SU-DHL-6 (cell line): ENCODE data around the gene DIS3L2.

Experiments
- H2AFZ ChIP-seq: fragments of 200-600 bp; sonication (generic); 2 replicates; pipeline ENCODE4 v1.6.1; 2014; ENCODE audit warnings: low read depth, mild to moderate bottlenecking, moderate library complexity, mixed read lengths, antibody characterized with exemption, low read length; ENCODE audit not compliant: severe bottlenecking
- H3F3A ChIP-seq: fragments of 200-600 bp; shearing (Covaris generic); 2 replicates; pipeline ENCODE4 v1.6.0; 2016; ENCODE audit warnings: antibody characterized with exemption, mild to moderate bottlenecking; ENCODE audit not compliant: insufficient read depth
- H3K27ac ChIP-seq: fragments of 200-600 bp; sonication (generic); 2 replicates; pipeline ENCODE4 v1.5.1; 2016; ENCODE audit warnings: low read depth, mild to moderate bottlenecking, low read length, moderate library complexity, mixed read lengths
- H3K27me3 ChIP-seq: fragments of 200-600 bp; sonication (generic), shearing (Covaris generic); 2 replicates; pipeline ENCODE4 v1.6.0; 2014; ENCODE audit warnings: mild to moderate bottlenecking, low read length
- H3K36me3 ChIP-seq: fragments of 200-600 bp; sonication (generic); 2 replicates; pipeline ENCODE4 v1.6.1; 2014; ENCODE audit warnings: mild to moderate bottlenecking, low read length, mixed read lengths
- H3K4me2 ChIP-seq: fragments of 300-600, 200-600 bp; shearing (Covaris generic), sonication (generic); 2 replicates; pipeline ENCODE4 v1.6.0; 2014; ENCODE audit warnings: low read length, low read depth, mild to moderate bottlenecking; ENCODE audit not compliant: poor library complexity, severe bottlenecking
- H3K4me3 ChIP-seq: fragments of 200-600 bp; sonication (generic); 2 replicates; pipeline ENCODE4 v1.5.1; 2014; ENCODE audit warnings: antibody characterized with exemption, low read length, mild to moderate bottlenecking, mixed read lengths; ENCODE audit not compliant: insufficient read depth, poor library complexity, severe bottlenecking
- H3K79me2 ChIP-seq: fragments of 200-600 bp; sonication (generic); 2 replicates; pipeline ENCODE4 v1.6.1; 2014; ENCODE audit warnings: mild to moderate bottlenecking, low read length, moderate library complexity; ENCODE audit not compliant: insufficient read depth
- H3K9ac ChIP-seq: fragments of 200-600 bp; sonication (generic); 2 replicates; pipeline ENCODE4 v1.7.0; 2014; ENCODE audit warnings: mild to moderate bottlenecking, low read length
- H3K9me2 ChIP-seq: fragments of 200-600 bp; sonication (generic); replicated peaks from 2 replicates; pipeline ENCODE4 v1.6.1; 2014; ENCODE audit warnings: low read length; ENCODE audit not compliant: insufficient read depth
- H3K9me3 ChIP-seq: fragments of 200-600 bp; sonication (generic); 2 replicates; pipeline ENCODE4 v1.6.1; 2014; ENCODE audit warnings: low read length, mixed read lengths; ENCODE audit not compliant: insufficient read depth
- H4K20me1 ChIP-seq: fragments of 200-600 bp; sonication (generic); 2 replicates; pipeline ENCODE4 v1.6.1; 2014; ENCODE audit warnings: low read depth, mild to moderate bottlenecking, antibody characterized with exemption, low read length, moderate library complexity, mixed read lengths
- CTCF ChIP-seq: fragments of 200-600 bp; sonication (generic); IDR thresholded peaks from one replicate; pipeline ENCODE4 v1.5.1; 2017; ENCODE audit warnings: antibody characterized with exemption, mild to moderate bottlenecking, low read length, moderate library complexity; ENCODE audit not compliant: insufficient read depth, poor library complexity, severe bottlenecking
- EZH2phosphoT487 ChIP-seq: fragments of 200-600 bp; sonication (generic), shearing (Covaris generic); conservative IDR thresholded peaks from 2 replicates; pipeline ENCODE4 v1.6.1; 2018; ENCODE audit warnings: mild to moderate bottlenecking, antibody characterized with exemption, low read length, moderate library complexity, mixed read lengths

The DIS3L2 gene

DNA sequence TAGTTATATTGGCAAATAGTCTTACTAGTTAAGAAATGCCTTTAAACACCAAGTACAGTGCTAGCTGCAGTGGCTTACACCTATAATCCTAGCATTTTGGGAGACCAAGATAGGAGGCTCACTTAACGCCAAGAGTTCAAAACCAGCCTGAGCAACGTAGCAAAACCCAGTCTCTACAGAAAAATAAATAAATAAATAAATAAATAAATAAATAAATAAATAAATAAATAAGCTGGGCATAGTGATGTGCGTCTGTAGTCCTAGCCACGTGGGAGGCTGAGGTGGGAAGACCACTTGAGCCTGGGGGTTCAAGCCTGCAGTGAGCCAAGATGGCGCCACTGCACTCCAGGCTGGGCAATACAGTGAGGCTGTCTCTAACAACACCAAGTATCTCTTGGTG lies 258.4 kb downstream of the DIS3L2 start:
- Histone ChIP-seq H3K4me2 (peak overlapping the region; percentile 13), H3K27ac (no peak overlapping the region)

DNA sequence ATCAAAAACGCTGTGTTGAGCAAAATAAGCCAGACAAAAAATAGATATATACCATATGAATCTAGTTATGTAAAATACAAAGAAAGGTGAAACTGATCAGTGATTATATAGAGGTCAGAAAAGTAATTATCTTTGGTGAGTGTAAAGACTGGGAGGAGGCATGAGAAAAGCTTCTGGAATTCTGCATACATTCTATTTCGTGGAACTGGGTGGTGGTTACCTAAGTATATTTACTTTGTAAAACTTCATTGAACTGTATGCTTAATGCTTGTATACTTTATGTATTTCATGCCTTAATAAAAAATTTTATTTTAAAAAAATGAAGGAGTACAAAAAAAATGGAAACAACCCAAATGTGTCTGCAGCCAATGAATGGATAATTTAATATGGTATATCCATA lies 263.9 kb downstream of the DIS3L2 start:
- H3K27me3 ChIP-seq = no peaks in the 10 kb centered on the region
- H3K4me2 ChIP-seq = no peak overlapping the region
- H3K9ac ChIP-seq = no peak overlapping the region
- no peaks in the 10 kb centered on the region for H3K36me3 ChIP-seq
- H3K4me3 ChIP-seq = no peak overlapping the region
- no peaks in the 10 kb centered on the region for H3F3A ChIP-seq
- no peak for TF ChIP-seq CTCF
- no peak for TF ChIP-seq EZH2phosphoT487
- no peaks in the 10 kb centered on the region for H3K9me2 ChIP-seq
- H3K27ac ChIP-seq = no peak overlapping the region
- no peak overlapping the region for H2AFZ ChIP-seq
- H3K79me2 ChIP-seq = no peaks in the 10 kb centered on the region
- H4K20me1 ChIP-seq = no peaks in the 10 kb centered on the region
- H3K9me3 ChIP-seq = no peaks in the 10 kb centered on the region

More for the DNA sequence above, 258.4 kb downstream of the DIS3L2 start:
- no peaks in the 10 kb centered on the region for H3K9me3 ChIP-seq
- no peak overlapping the region for H3K9ac ChIP-seq
- TF ChIP-seq EZH2phosphoT487 (no peak), CTCF (no peak)
- peak overlapping the region; percentile 30 for H2AFZ ChIP-seq
- H4K20me1 ChIP-seq = no peaks in the 10 kb centered on the region
- H3K36me3 ChIP-seq = no peaks in the 10 kb centered on the region
- H3K27me3 ChIP-seq = no peaks in the 10 kb centered on the region
- H3K4me3 ChIP-seq = no peak overlapping the region
- H3F3A ChIP-seq = no peaks in the 10 kb centered on the region
- H3K79me2 ChIP-seq = no peaks in the 10 kb centered on the region
- H3K9me2 ChIP-seq = no peaks in the 10 kb centered on the region

DNA sequence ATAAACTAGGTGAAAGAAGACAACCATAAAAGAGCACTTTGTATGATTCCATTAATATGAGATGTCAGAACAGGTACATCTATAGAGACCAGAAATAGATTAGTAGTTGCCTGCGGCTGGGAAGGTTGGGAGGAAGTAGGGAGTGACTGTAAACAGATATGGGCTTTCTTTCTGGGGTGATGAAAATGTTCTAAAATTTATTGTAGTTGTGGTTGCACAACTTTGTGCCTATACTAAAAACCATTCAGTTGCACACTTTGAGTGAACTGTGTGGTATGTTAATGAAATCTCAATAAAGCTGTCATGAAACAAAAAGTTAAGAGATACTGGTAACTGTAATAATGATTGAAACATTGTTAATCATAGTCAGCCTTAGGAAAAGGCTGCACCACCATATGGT lies 264.4 kb downstream of the DIS3L2 start:
- Histone ChIP-seq H3K4me3 (no peak overlapping the region), H3K27me3 (no peaks in the 10 kb centered on the region), H3F3A (no peaks in the 10 kb centered on the region), H3K79me2 (no peaks in the 10 kb centered on the region), H4K20me1 (no peaks in the 10 kb centered on the region), H3K4me2 (no peak overlapping the region), H3K9me2 (no peaks in the 10 kb centered on the region), H3K9ac (no peak overlapping the region), H3K36me3 (no peaks in the 10 kb centered on the region), H2AFZ (no peak overlapping the region), H3K27ac (no peak overlapping the region), H3K9me3 (no peaks in the 10 kb centered on the region)
- TF ChIP-seq EZH2phosphoT487 (no peak), CTCF (no peak)

- Histone ChIP-seq H3F3A (no peaks in the 10 kb centered on the region), H3K9ac (no peak overlapping the region), H3K27me3 (no peaks in the 10 kb centered on the region), H3K9me3 (no peaks in the 10 kb centered on the region), H3K4me3 (no peak overlapping the region), H4K20me1 (no peaks in the 10 kb centered on the region), H3K36me3 (no peaks in the 10 kb centered on the region), H3K79me2 (no peaks in the 10 kb centered on the region), H3K9me2 (no peaks in the 10 kb centered on the region), H3K4me2 (no peak overlapping the region), H2AFZ (no peak overlapping the region), H3K27ac (no peak overlapping the region)
- TF ChIP-seq EZH2phosphoT487 (no peak), CTCF (no peak)
These were observed 266.8 kb downstream of the DIS3L2 start for GRCh38 chr2:232228332-232228731.
